ENCODE results near the gene ZNF433. TPM values are rescaled to one million over a fixed set of nuclear protein-coding genes. Genes with fewer than 3 reads are reported as not detected.

ZNF433 gene
- total and polyA plus RNA-seq, 2 donors from 2014 or later, result 10.5 to 13.6 TPM

GRCh38 chr19:12034198-12034597 lies 1.3 kb downstream of the ZNF433 start:
- no peaks in the 10 kb centered on the region for H3K36me3 ChIP-seq (ENCODE audit: control insufficient read depth in 2 of 3, insufficient read depth in 3 of 3, low read length in 3 of 3)
- peaks cover 0 to 2% (median 0%) of the 10 kb centered on the region in 3 donors for H3K4me1 ChIP-seq (ENCODE audit: control insufficient read depth in 2 of 3, insufficient read depth in 2 of 3, low read depth in 1 of 3, low read length in 3 of 3)
- TF ChIP-seq CTCF (IDR thresholded peaks at IDR 0.05; ENCODE audit: borderline replicate concordance, extremely low read depth, insufficient read depth), result no peak
- DNase-seq (peak in 3 of 5 donors; percentile 27 to 76 (median 75)), FAIRE-seq (peak; percentile 25)
- H3K27me3 ChIP-seq (ENCODE audit: control insufficient read depth, insufficient read depth, low read length), result no peaks in the 10 kb centered on the region
- peak overlapping the region; percentile 10 to 91 for H3K27ac ChIP-seq (ENCODE audit: low read depth in 2 of 2, low read length in 2 of 2)
- no peaks in the 10 kb centered on the region for H3K9me3 ChIP-seq (ENCODE audit: control insufficient read depth in 2 of 3, insufficient read depth in 1 of 3, low read length in 3 of 3)
- intact Hi-C loops (cut with DNase I), result no loop called here
- H3K9ac ChIP-seq (ENCODE audit: low read length in 3 of 3), result peak overlapping the region; percentile 18 to 92 (median 89)
- H3K4me3 ChIP-seq (ENCODE audit: low read length in 3 of 3), result peak overlapping the region; percentile 76 to 97 (median 85)

DNA sequence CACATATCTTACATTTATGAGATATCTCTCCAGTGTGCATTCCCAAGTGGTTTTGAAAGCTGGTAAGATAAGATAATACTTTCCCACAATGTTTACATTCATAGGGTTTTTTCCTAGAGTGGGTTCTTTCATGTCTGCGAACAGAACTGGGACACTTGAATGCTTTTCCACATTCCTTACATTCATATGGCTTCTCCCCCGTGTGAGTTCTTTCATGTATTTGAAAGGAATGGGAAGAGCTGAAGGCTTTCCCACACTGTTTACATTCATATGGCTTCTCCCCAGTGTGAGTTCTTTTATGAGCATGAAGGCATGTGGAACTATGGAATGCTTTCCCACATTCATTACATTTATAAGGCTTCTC lies 19.7 kb downstream of the ZNF433 start:
- TF ChIP-seq CTCF (IDR thresholded peaks at IDR 0.05; ENCODE audit: borderline replicate concordance, extremely low read depth, insufficient read depth), result no peak
- intact Hi-C loops (cut with DNase I), result no loop called here
- H3K27me3 ChIP-seq (ENCODE audit: control insufficient read depth, insufficient read depth, low read length), result no peaks in the 10 kb centered on the region
- H3K4me1 ChIP-seq (ENCODE audit: control insufficient read depth in 2 of 3, insufficient read depth in 2 of 3, low read depth in 1 of 3, low read length in 3 of 3), result no peaks in the 10 kb centered on the region
- H3K9me3 ChIP-seq (ENCODE audit: control insufficient read depth in 2 of 3, insufficient read depth in 1 of 3, low read length in 3 of 3), result peaks cover 19 to 57% (median 23%) of the 10 kb centered on the region in 3 donors
- no peak overlapping the region for H3K27ac ChIP-seq (ENCODE audit: low read depth in 2 of 2, low read length in 2 of 2)
- peak overlapping the region in 1 of 3 donors; percentile 0 for H3K4me3 ChIP-seq (ENCODE audit: low read length in 3 of 3)
- FAIRE-seq, result no peak
- peaks cover 31 to 47% (median 32%) of the 10 kb centered on the region in 3 donors for H3K36me3 ChIP-seq (ENCODE audit: control insufficient read depth in 2 of 3, insufficient read depth in 3 of 3, low read length in 3 of 3)
- H3K9ac ChIP-seq (ENCODE audit: low read length in 3 of 3), result no peak overlapping the region
- DNase-seq, result no peak

- Histone ChIP-seq H3K9me3 (ENCODE audit: control insufficient read depth in 2 of 3, insufficient read depth in 1 of 3, low read length in 3 of 3) (peaks cover 19 to 57% (median 23%) of the 10 kb centered on the region in 3 donors), H3K36me3 (ENCODE audit: control insufficient read depth in 2 of 3, insufficient read depth in 3 of 3, low read length in 3 of 3) (peaks cover 31 to 47% (median 32%) of the 10 kb centered on the region in 3 donors), H3K4me3 (ENCODE audit: low read length in 3 of 3) (no peak overlapping the region), H3K27ac (ENCODE audit: low read depth in 2 of 2, low read length in 2 of 2) (no peak overlapping the region), H3K9ac (ENCODE audit: low read length in 3 of 3) (no peak overlapping the region), H3K4me1 (ENCODE audit: control insufficient read depth in 2 of 3, insufficient read depth in 2 of 3, low read depth in 1 of 3, low read length in 3 of 3) (no peaks in the 10 kb centered on the region), H3K27me3 (ENCODE audit: control insufficient read depth, insufficient read depth, low read length) (no peaks in the 10 kb centered on the region)
- no peak for DNase-seq
- intact Hi-C loops (cut with DNase I), result no loop called here
- TF ChIP-seq CTCF (IDR thresholded peaks at IDR 0.05; ENCODE audit: borderline replicate concordance, extremely low read depth, insufficient read depth), result no peak
- no peak for FAIRE-seq
Measured at GRCh38 chr19:12015015-12015752, 20.3 kb downstream of the ZNF433 start.

All from kidney (tissue), 14 donors.